MM.1S (cell line): Measurements from ENCODE around the gene NOL4L.

Source experiments
- DNase-seq: peaks from one replicate; pipeline ENCODE4 v3.0.0-alpha.2; 2015
- H2AFZ ChIP-seq: fragments of 300-600 bp; sonication (generic); 2 replicates; pipeline ENCODE4 v1.6.0; 2016; ENCODE audit warnings: antibody characterized with exemption, low read length
- H3F3A ChIP-seq: fragments of 300-600 bp; sonication (generic); 2 replicates; pipeline ENCODE4 v1.6.1; 2016; ENCODE audit warnings: mild to moderate bottlenecking, antibody characterized with exemption, low read length, moderate library complexity, mixed read lengths; ENCODE audit not compliant: insufficient read depth
- H3K27ac ChIP-seq: fragments of 300-600 bp; sonication (generic); 2 replicates; pipeline ENCODE4 v1.5.1; 2016; ENCODE audit warnings: mild to moderate bottlenecking, low read length
- H3K27me3 ChIP-seq: fragments of 300-600 bp; sonication (generic); replicated peaks from 2 replicates; pipeline ENCODE4 v1.6.0; 2016; ENCODE audit warnings: low read length; ENCODE audit not compliant: insufficient read depth
- H3K36me3 ChIP-seq: fragments of 300-600 bp; sonication (generic); replicated peaks from 2 replicates; pipeline ENCODE4 v1.6.1; 2016; ENCODE audit warnings: mild to moderate bottlenecking, low read length, mixed read lengths; ENCODE audit not compliant: insufficient read depth
- H3K4me1 ChIP-seq: fragments of 300-600 bp; sonication (generic); 2 replicates; pipeline ENCODE4 v1.6.1; 2016; ENCODE audit warnings: low read length, mixed read lengths
- H3K4me2 ChIP-seq: fragments of 300-600 bp; sonication (generic); 2 replicates; pipeline ENCODE4 v1.6.0; 2016; ENCODE audit warnings: low read depth, low read length
- H3K4me3 ChIP-seq: fragments of 300-600 bp; sonication (generic); 2 replicates; pipeline ENCODE4 v1.5.1; 2016; ENCODE audit warnings: low read length, mixed read lengths
- H3K79me2 ChIP-seq: fragments of 300-600 bp; sonication (generic); 2 replicates; pipeline ENCODE4 v1.6.1; 2016; ENCODE audit warnings: mixed run types, low read length, mixed read lengths
- H3K9ac ChIP-seq: fragments of 300-600 bp; sonication (generic); 2 replicates; pipeline ENCODE4 v1.6.1; 2016; ENCODE audit warnings: low read length, mixed read lengths
- H3K9me2 ChIP-seq: fragments of 300-600 bp; sonication (generic); replicated peaks from 2 replicates; pipeline ENCODE4 v1.6.1; 2016; ENCODE audit warnings: mild to moderate bottlenecking, low read length, mixed read lengths; ENCODE audit not compliant: insufficient read depth
- H3K9me3 ChIP-seq: fragments of 300-600 bp; sonication (generic); replicated peaks from 2 replicates; pipeline ENCODE4 v1.6.1; 2016; ENCODE audit warnings: mild to moderate bottlenecking, low read length, mixed read lengths; ENCODE audit not compliant: insufficient read depth
- H4K20me1 ChIP-seq: fragments of 300-600 bp; sonication (generic); 2 replicates; pipeline ENCODE4 v1.6.1; 2016; ENCODE audit warnings: mild to moderate bottlenecking, low read length, moderate library complexity, mixed read lengths; ENCODE audit not compliant: insufficient read depth
- CTCF ChIP-seq: fragments of 300-600 bp; sonication (generic); IDR thresholded peaks from 2 replicates; pipeline ENCODE4 v1.5.1; 2016; ENCODE audit warnings: antibody characterized with exemption, low read length, mixed read lengths
- EZH2 ChIP-seq: fragments of 300-600 bp; sonication (generic); optimal IDR thresholded peaks from 2 replicates; pipeline ENCODE3; 2017; ENCODE audit warnings: low read depth, mild to moderate bottlenecking, antibody characterized with exemption, low read length, mixed read lengths
- EZH2phosphoT487 ChIP-seq: fragments of 300-600 bp; sonication (generic); IDR thresholded peaks from 2 replicates; pipeline ENCODE4 v1.6.1; 2018; ENCODE audit warnings: antibody characterized with exemption, low read length

The NOL4L gene

GRCh38 chr20:32404017-32404416 is 181.1 kb downstream of the NOL4L start:
- no peak overlapping the region for H3K4me3 ChIP-seq
- TF ChIP-seq EZH2phosphoT487 (no peak), EZH2 (no peak), CTCF (no peak)
- no peaks in the 10 kb centered on the region for H3K4me1 ChIP-seq
- H3K9me2 ChIP-seq: no peaks in the 10 kb centered on the region
- no peaks in the 10 kb centered on the region for H3K9me3 ChIP-seq
- no peak overlapping the region for H3K9ac ChIP-seq
- DNase-seq: no peak
- no peak overlapping the region for H3K27ac ChIP-seq
- H3K79me2 ChIP-seq: peaks cover 89% of the 10 kb centered on the region
- no peaks in the 10 kb centered on the region for H3F3A ChIP-seq
- H3K27me3 ChIP-seq: no peaks in the 10 kb centered on the region
- 0 out of 2 replicates have a peak, but pooled peaks cover 7% of the 10 kb centered on the region for H3K36me3 ChIP-seq
- H3K4me2 ChIP-seq: no peak overlapping the region
- H4K20me1 ChIP-seq: no peaks in the 10 kb centered on the region; the same call in 1 of the 2 replicates
- no peak overlapping the region for H2AFZ ChIP-seq

DNA sequence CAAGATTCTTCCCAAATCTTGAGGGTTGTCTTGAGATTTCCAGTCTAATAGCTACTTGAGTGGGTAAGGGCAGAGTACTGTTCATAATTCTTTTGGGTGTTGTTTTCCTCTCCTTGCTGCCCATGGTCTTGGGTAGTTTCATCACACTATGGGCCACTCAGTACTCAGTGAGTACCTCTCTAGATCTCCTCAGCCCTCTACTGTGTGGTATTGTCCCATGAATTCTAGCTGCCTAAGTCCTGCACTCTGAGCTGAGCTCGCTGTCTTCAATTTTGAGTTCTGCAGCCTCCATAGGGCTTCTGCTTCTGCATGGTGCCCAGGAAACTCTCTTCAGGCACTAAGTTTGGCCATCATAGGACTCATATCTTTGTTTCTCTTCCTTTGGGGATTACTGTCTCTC is 184.7 kb downstream of the NOL4L start:
- Histone ChIP-seq H3K27ac (no peak overlapping the region), H3K27me3 (no peaks in the 10 kb centered on the region), H2AFZ (no peak overlapping the region), H3K9ac (no peak overlapping the region), H3K4me1 (no peaks in the 10 kb centered on the region), H3F3A (no peaks in the 10 kb centered on the region), H3K79me2 (peaks cover 86% of the 10 kb centered on the region), H4K20me1 (no peaks in the 10 kb centered on the region; the same call in 1 of the 2 replicates), H3K4me2 (no peak overlapping the region), H3K9me3 (no peaks in the 10 kb centered on the region), H3K36me3 (0 out of 2 replicates have a peak, but pooled peaks cover 10% of the 10 kb centered on the region), H3K9me2 (no peaks in the 10 kb centered on the region), H3K4me3 (no peak overlapping the region)
- no peak for TF ChIP-seq EZH2phosphoT487
- no peak for TF ChIP-seq CTCF
- TF ChIP-seq EZH2: no peak
- no peak for DNase-seq

DNA sequence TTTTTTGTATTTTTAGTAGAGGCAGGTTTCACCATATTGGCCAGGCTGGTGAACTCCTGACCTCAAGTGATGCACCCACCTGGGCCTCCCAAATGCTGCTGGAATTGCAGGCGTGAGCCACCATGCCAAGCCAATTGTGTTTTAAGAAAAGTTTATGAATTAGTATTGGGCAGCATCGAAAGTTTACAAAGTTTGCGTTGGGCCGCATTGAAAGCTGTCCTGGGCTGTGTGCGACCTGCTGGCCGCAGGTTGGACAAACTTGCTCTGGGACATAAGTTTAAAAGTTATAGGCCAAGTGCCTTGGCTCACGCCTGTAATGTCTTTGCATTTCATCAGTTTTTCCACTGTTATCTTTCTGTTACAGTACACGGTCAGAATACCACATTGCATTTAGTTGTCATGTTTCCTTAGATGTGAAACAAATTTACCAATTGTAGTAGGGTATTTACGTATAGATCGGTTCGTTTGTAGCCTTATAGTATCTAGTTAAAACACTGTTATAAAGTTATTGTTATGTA is 187.5 kb downstream of the NOL4L start:
- Histone ChIP-seq H3K79me2 (peaks cover 86% of the 10 kb centered on the region), H3K9me3 (no peaks in the 10 kb centered on the region), H3K4me3 (no peak overlapping the region), H3K9me2 (no peaks in the 10 kb centered on the region), H4K20me1 (no peaks in the 10 kb centered on the region; the same call in 1 of the 2 replicates), H3K36me3 (0 out of 2 replicates have a peak, but pooled peaks cover 10% of the 10 kb centered on the region), H2AFZ (no peak overlapping the region), H3K4me1 (no peaks in the 10 kb centered on the region), H3K9ac (no peak overlapping the region), H3K27ac (no peak overlapping the region), H3K4me2 (no peak overlapping the region), H3K27me3 (no peaks in the 10 kb centered on the region), H3F3A (no peaks in the 10 kb centered on the region)
- TF ChIP-seq CTCF (no peak), EZH2 (no peak), EZH2phosphoT487 (no peak)
- DNase-seq: no peak
